8988T (cell line): Measurements from ENCODE around the gene HDAC7.

Experiments
- DNase-seq: peaks from one replicate; pipeline ENCODE4 v3.0.0; 2011

The HDAC7 gene

GRCh38 chr12:47757840-47758583 is 61.7 kb downstream of the HDAC7 start:
- DNase-seq, result no peak

GRCh38 chr12:47757364-47757839 is 62.3 kb downstream of the HDAC7 start:
- no peak for DNase-seq

- no peak for DNase-seq
Observed at GRCh38 chr12:47755655-47756562, 63.8 kb downstream of the HDAC7 start.

- DNase-seq, result no peak
Observed at GRCh38 chr12:47754881-47755280, 64.8 kb downstream of the HDAC7 start.

GRCh38 chr12:47754126-47754525 is 65.6 kb downstream of the HDAC7 start:
- no peak for DNase-seq

- no peak for DNase-seq
Observed at GRCh38 chr12:47753021-47754001, 66.4 kb downstream of the HDAC7 start.

- DNase-seq, result no peak
Observed at GRCh38 chr12:47752552-47752951, 67.2 kb downstream of the HDAC7 start.

- DNase-seq, result no peak
Observed at GRCh38 chr12:47752121-47752520, 67.6 kb downstream of the HDAC7 start.

GRCh38 chr12:47751561-47751960 is 68.1 kb downstream of the HDAC7 start:
- DNase-seq, result no peak

GRCh38 chr12:47750916-47751470 is 68.7 kb downstream of the HDAC7 start:
- no peak for DNase-seq

- no peak for DNase-seq
Observed at GRCh38 chr12:47750229-47750798, 69.4 kb downstream of the HDAC7 start.

GRCh38 chr12:47748899-47749298 is 70.8 kb downstream of the HDAC7 start:
- no peak for DNase-seq

- no peak for DNase-seq
Observed at GRCh38 chr12:47748507-47748828, 71.2 kb downstream of the HDAC7 start.

GRCh38 chr12:47747596-47748506 is 71.9 kb downstream of the HDAC7 start:
- DNase-seq, result no peak

GRCh38 chr12:47747126-47747525 is 72.6 kb downstream of the HDAC7 start:
- no peak for DNase-seq

GRCh38 chr12:47746523-47746922 is 73.2 kb downstream of the HDAC7 start:
- DNase-seq, result no peak

- DNase-seq, result no peak
Observed at GRCh38 chr12:47746073-47746472, 73.6 kb downstream of the HDAC7 start.

- DNase-seq, result no peak
Observed at GRCh38 chr12:47745485-47746041, 74.1 kb downstream of the HDAC7 start.

- no peak for DNase-seq
Observed at GRCh38 chr12:47744778-47745436, 74.8 kb downstream of the HDAC7 start.

- no peak for DNase-seq
Observed at GRCh38 chr12:47744005-47744651, 75.6 kb downstream of the HDAC7 start.
